Tibial nerve (tissue), 4 donors: ENCODE data around the gene ARHGEF11. TPM values are rescaled to one million over a fixed set of nuclear protein-coding genes. Genes with fewer than 3 reads are reported as not detected.

Source experiments
- DNase-seq, 2 donors: peaks; one replicate each; pipeline ENCODE4 v3.0.0-alpha.2; 2019; ENCODE audit warnings: low spot score in 2 of 2
- H3K27ac ChIP-seq, 4 donors: fragments of 200-600 bp; sonication (generic) in 3 of 4; one replicate each; pipeline ENCODE4 v1.5.1; 2017 to 2019; ENCODE audit warnings: mild to moderate bottlenecking in 1 of 4
- H3K27me3 ChIP-seq, 2 donors: fragments of 200-600 bp; sonication (generic) in 1 of 2; one replicate each; pipeline versions ENCODE4 v1.5.1 to v1.6.0; 2017 to 2019
- H3K36me3 ChIP-seq, 3 donors: fragments of 200-600 bp; sonication (generic); one replicate each; pipeline ENCODE4 v1.5.1; 2018 to 2019
- H3K4me1 ChIP-seq, 4 donors: fragments of 200-600 bp; sonication (generic) in 3 of 4; one replicate each; pipeline ENCODE4 v1.5.1; 2017 to 2019
- H3K4me3 ChIP-seq, 4 donors: fragments of 200-600 bp; sonication (generic) in 3 of 4; one replicate each; pipeline ENCODE4 v1.5.1; 2017 to 2019; ENCODE audit warnings: mild to moderate bottlenecking in 1 of 4, moderate library complexity in 1 of 4
- H3K9me3 ChIP-seq, 4 donors: fragments of 200-600 bp; sonication (generic) in 3 of 4; one replicate each; pipeline ENCODE4 v1.5.1; 2017 to 2019
- CTCF ChIP-seq, 5 experiments: fragments of 200-600 bp in 3 of 5; fragments of 450-650 bp in 2 of 5; sonication (generic) in 3 of 5; IDR thresholded peaks; one replicate each; pipeline ENCODE4 v1.5.1; 2016 to 2019; ENCODE audit warnings: antibody characterized with exemption in 5 of 5, mild to moderate bottlenecking in 3 of 5, moderate library complexity in 2 of 5
- EP300 ChIP-seq, 2 donors: sonication (generic); formaldehyde crosslinking; IDR thresholded peaks; one replicate each; pipeline ENCODE4 v1.6.1; 2017; ENCODE audit warnings: antibody characterized with exemption in 2 of 2, mild to moderate bottlenecking in 1 of 2
- POLR2A ChIP-seq, 2 donors: fragments of 450-650 bp; IDR thresholded peaks; one replicate each; pipeline ENCODE4 v1.6.1; 2017; ENCODE audit warnings: antibody characterized with exemption in 2 of 2, mild to moderate bottlenecking in 2 of 2, moderate library complexity in 2 of 2
- WGBS, 2 donors: methylation state at CpG; one replicate each; pipeline ENCODE4 v1.1.5; 2018; 5-methylcytosine and 5-hydroxymethylcytosine counted together
- total RNA-seq, 4 donors: library from RNA; depleted of rRNA; stranded (reverse); fragments of >200 nt; gene quantifications; one replicate each; pipeline ENCODE4 v1.1.0, GENCODE V29; 2016

The ARHGEF11 gene
- total RNA-seq, 4 donors from 2014 or later, result 41.3 to 58.4 (median 46.8) TPM

DNA sequence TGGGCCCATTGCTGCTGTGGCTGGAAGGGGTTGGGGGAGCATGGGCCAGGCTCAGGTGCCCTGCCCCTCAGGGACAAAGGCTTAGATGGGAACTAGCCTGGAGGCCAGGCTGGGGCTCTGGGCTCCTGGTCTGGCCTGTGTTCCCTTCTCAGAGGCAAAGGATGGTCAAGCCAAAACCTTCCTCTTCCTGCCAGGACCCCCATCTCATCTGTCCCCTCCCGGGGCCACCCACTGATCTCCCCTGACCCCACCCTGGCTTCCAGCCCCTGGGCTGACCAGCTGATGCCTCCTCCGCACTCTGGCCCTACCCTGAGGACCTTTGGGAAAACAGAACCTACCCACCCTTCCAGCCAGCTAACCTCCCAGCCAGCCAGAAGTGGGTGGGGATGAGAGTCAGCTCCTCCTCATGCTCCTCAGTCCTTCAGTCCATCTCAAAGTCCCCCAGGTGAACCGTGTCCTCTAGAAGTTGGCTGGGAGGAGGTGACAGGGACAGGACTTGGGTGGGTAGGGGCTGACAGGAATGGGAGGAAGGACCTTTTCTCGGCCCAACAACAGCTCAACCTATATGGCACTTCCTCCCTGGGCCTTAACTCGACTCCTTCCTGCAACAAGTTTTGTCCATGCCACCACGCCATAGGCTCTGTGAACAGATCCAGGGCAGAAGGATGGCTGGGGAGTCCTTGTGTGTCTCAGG lies 144.5 kb downstream of the ARHGEF11 start:
- H3K27ac ChIP-seq, result peak overlapping the region in 3 of 4 donors; percentile 19 to 97 (median 69)
- H3K4me1 ChIP-seq, result peaks cover 0 to 100% (median 59%) of the 10 kb centered on the region in 4 donors
- no peaks in the 10 kb centered on the region for H3K9me3 ChIP-seq
- 56 to 62% methylated on average over 6 of the region's 6 CpGs for WGBS, 2 donors
- H3K4me3 ChIP-seq, result no peak overlapping the region
- TF ChIP-seq EP300 (IDR thresholded peaks at IDR 0.05) (no peak), CTCF (IDR thresholded peaks at IDR 0.05) (no peak), POLR2A (IDR thresholded peaks at IDR 0.05) (no peak)
- no peak for DNase-seq
- peaks cover 0 to 3% (median 0%) of the 10 kb centered on the region in 3 donors for H3K36me3 ChIP-seq
- no peaks in the 10 kb centered on the region for H3K27me3 ChIP-seq

- Histone ChIP-seq H3K9me3 (no peaks in the 10 kb centered on the region), H3K27ac (peak overlapping the region in 3 of 4 donors; percentile 7 to 97 (median 69)), H3K4me1 (peaks cover 0 to 100% (median 59%) of the 10 kb centered on the region in 4 donors), H3K36me3 (peaks cover 0 to 3% (median 0%) of the 10 kb centered on the region in 3 donors), H3K27me3 (no peaks in the 10 kb centered on the region), H3K4me3 (no peak overlapping the region)
- peak in 1 of 2 donors; percentile 33 for DNase-seq
- no peak for TF ChIP-seq POLR2A (IDR thresholded peaks at IDR 0.05)
- TF ChIP-seq EP300 (IDR thresholded peaks at IDR 0.05), result no peak
- no peak for TF ChIP-seq CTCF (IDR thresholded peaks at IDR 0.05)
- WGBS, 2 donors, result 49 to 57% methylated on average over 12 of the region's 12 CpGs
Measured at GRCh38 chr1:156899956-156900718, 145.4 kb downstream of the ARHGEF11 start.

DNA sequence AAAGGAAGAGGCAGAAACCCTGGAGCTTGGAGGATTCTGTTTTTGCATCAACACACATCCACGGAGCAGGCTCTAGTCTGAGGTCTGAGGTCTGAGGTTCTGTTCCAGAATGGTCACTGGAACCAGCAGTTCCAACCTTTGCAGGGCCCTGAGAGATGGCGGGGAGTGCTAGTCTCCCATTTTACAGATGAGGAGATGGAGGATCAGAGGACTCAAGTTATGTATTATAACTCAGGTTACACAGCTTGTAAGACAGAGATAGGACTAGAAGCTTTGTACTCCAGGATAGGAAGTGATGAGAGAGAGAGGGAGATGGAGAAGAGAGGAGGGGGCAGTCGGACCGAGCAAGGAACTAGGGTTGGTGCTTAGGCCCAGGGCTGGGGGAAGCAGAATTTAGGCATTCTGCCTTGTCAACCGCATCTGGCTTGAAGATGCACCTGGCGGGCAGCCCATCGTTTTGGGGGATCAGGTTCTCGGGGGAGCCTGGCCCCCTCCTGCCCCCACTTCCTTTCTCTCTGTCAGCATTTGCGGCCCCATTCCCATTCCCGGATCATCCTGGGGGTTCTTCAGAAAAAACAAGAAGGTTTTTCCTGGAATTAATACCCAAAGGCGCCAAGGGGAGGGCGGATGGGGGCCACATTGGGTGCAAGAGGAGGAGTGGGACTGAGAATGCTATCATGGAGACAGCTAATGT lies 146.4 kb downstream of the ARHGEF11 start:
- TF ChIP-seq EP300 (IDR thresholded peaks at IDR 0.05), result no peak
- TF ChIP-seq CTCF (IDR thresholded peaks at IDR 0.05), result no peak
- TF ChIP-seq POLR2A (IDR thresholded peaks at IDR 0.05), result no peak

DNA sequence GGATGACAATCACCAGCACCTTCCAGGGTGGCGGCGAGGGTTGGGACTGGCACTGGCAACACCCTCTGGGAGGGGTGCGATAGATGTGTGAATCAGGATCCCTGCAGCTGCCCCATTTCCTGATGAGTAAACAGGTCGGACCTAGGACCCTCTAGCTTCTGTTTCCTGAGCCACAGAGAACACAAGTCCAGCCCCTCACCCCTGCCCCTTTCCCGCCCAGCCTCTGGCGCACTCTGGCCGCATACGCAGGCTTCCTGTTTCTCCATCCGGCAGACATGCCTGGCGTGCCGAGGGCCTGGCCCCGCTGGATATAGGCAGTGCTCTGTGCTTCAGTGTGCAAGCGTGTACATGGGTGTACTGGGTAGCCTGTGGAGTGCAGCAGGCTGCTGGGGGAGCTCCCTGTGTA lies 147.4 kb downstream of the ARHGEF11 start:
- WGBS, 2 donors, result 11 to 20% methylated on average over 13 of the region's 13 CpGs
- H3K27ac ChIP-seq, result peak overlapping the region; percentile 38 to 97 (median 77)

More for the DNA sequence above, 146.4 kb downstream of the ARHGEF11 start:
- H3K36me3 ChIP-seq, result no peaks in the 10 kb centered on the region
- H3K9me3 ChIP-seq, result no peaks in the 10 kb centered on the region
- peaks cover 0 to 5% of the 10 kb centered on the region in 2 donors for H3K27me3 ChIP-seq
- 70 to 72% methylated on average over 12 of the region's 12 CpGs for WGBS, 2 donors
- peaks cover 0 to 99% (median 55%) of the 10 kb centered on the region in 4 donors for H3K4me1 ChIP-seq
- no peak for DNase-seq
- H3K27ac ChIP-seq, result peak overlapping the region in 2 of 4 donors; percentile 69 to 97
- no peak overlapping the region for H3K4me3 ChIP-seq

More for the DNA sequence above, 147.4 kb downstream of the ARHGEF11 start:
- Histone ChIP-seq H3K4me1 (peaks cover 0 to 96% (median 53%) of the 10 kb centered on the region in 4 donors), H3K27me3 (peaks cover 0 to 15% of the 10 kb centered on the region in 2 donors), H3K36me3 (no peaks in the 10 kb centered on the region), H3K4me3 (peak overlapping the region in 2 of 4 donors; percentile 9 to 11), H3K9me3 (no peaks in the 10 kb centered on the region)
- DNase-seq, result peak in 1 of 2 donors; percentile 27
- TF ChIP-seq POLR2A (IDR thresholded peaks at IDR 0.05) (no peak), EP300 (IDR thresholded peaks at IDR 0.05) (peak in 1 of 2 donors; percentile 47), CTCF (IDR thresholded peaks at IDR 0.05) (no peak)
